ENCODE measurements around the gene MYO10.
A peak's percentile ranks its signal among the peaks of the same experiment; 100 is the strongest.

Gene MYO10

DNA sequence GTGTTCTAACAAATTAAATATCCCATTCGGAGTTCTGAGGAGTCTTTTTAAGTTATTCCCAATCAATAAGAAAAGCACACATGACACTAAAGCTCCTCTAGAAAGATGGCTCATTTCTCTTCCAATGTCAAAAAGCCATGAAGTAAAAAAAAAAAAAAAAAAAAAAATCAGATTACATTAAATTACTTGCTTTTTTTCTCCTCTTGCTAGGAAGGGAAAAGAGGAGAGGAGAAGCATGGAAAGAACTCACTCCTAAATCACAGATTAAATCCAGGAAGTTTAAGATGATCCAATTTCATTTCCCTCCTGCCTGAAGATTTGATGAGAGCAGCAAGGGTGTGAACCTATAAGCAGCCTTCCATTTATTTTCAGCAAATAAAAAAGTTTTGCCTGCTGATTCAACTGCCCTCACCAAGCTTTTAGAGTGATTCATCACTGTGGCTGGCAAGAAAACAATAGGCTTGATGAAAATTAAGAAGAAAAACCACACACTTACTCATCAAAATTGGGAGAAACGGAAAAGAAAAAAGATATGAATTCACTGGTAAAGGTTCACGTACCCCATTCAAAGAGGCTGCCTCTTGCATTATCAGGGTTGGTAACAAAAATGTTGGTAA is 19.7 kb downstream of the MYO10 start:
- peak; percentile 82 for DNase-seq (ENCODE audit: low spot score)

- DNase-seq (ENCODE audit: low spot score): no peak
Measured at GRCh38 chr5:16914584-16914983, 21.5 kb downstream of the MYO10 start.

- DNase-seq (ENCODE audit: low spot score): no peak
Measured at GRCh38 chr5:16914108-16914435, 22.0 kb downstream of the MYO10 start.

DNA sequence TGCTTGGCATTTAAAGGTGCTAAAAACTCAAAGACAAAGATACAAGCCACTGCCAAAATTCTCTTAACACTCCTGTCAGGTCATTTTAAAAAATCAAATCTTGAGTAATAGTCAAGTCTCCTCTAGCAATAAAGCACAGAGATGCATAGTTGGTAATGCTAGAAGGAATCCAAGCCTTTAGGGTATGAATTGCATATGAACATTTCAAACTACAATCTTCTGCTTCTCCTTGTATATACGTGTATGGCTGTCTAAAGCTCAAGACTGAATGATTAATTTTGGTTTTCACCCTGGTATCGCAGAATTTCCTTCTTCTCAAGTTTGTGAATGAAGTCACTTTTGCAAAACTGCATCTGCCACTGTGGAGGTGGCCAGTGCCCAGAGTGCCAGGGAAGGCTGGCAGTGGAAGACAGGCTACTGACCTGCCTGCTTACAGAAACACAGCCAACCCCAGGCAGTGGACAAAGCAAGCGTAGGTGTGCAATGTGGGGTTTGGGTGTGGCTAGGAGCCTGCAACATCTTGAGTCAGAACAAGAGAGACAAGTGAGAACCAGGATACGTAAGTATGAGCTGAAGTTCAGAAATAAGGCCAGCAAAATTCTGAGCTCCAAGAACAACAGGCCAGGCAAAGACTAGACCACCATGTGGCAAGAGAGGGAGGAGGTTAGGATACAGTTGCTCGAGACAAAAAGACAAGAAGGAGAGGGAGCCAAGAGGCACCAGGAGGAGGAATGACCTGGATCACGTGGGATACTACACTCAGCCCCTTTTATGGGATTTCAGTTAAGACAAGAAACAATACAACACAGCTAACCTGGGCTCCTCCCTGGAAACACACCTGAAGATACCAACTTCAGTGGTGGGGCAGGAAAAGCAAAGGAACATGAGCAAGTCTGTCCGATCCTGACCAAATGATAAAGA is 22.6 kb downstream of the MYO10 start:
- DNase-seq (ENCODE audit: low spot score): no peak

GRCh38 chr5:16912080-16912479 is 24.0 kb downstream of the MYO10 start:
- DNase-seq (ENCODE audit: low spot score): no peak

DNA sequence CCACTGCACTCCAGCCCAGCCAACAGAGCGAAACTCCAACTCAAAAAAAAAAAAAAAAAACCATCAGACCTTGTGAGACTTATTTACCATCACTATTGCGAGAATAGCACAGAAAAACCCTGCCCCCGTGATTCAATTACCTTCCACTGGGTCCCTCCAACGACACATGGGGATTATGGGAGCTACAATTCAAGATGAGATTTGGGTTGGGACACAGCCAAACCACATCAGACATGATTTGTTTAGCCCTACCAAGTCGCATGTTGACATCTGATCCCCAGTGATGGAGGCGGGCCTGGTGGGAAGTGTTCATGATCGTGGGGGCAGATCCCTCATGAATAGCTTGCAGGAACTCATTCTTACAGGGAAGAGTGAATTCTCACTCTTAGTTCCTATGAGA is 26.6 kb downstream of the MYO10 start:
- no peak for DNase-seq (ENCODE audit: low spot score)

GRCh38 chr5:16907270-16907669 is 28.8 kb downstream of the MYO10 start:
- DNase-seq (ENCODE audit: low spot score): no peak

GRCh38 chr5:16906255-16906654 is 29.8 kb downstream of the MYO10 start:
- DNase-seq (ENCODE audit: low spot score): no peak

DNA sequence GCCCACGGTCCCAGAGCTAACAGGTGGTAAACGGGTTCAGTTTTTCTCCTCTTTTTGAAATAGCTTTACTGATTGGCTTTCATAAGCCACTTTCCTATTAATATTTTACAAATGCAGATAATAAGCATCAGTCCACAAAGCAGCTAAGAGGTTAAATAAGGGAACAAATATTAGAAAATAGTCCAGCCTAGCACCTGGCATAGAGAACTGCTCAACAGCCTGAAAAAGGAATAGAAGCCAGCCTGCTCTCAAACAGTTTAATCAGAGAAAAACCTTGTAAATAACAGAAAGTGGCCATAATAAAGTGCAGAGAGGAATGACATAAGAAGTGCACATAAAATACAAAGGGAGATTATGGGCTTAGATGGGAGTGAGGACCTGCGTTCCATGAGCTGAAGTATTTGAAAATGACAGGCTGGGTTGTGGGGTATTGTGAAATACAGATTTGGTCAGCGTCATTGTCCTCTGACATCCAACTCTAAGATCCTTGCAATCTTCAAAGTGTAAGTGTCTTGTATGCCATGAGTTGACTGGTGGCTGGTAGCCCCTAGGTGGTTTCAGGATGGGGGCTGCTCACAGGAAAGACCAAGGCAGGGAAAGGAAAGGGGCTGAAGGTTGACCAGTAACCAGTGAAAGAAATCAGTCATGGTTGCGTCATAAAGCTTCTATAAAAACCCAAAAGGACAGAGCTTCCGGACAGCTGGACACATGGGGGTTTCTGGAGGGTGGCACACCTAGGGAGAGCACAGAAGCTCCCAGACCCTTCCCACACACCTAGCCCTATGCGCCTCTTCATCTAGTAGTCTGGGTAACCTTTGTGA is 32.4 kb downstream of the MYO10 start:
- DNase-seq (ENCODE audit: low spot score): no peak

DNA sequence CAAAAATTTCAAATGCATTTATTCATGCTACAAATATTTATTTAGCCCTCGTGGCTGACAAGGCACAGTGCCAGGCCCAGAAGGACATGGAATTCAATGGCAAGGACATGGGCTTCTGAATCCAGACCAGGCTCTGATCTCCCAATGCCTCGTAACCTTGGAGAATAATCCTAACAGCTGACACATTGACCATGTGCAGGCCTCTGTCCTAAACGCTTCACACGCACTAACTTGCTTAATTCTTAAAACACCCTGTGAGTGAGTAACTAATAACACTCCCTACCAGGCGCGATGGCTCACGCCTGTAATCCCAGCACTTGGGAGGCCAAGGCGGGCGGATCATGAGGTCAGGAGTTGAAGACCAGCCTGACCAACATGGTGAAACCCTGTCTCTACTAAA is 33.2 kb downstream of the MYO10 start:
- DNase-seq (ENCODE audit: low spot score): peak; percentile 91

GRCh38 chr5:16901021-16901644 is 35.0 kb downstream of the MYO10 start:
- DNase-seq (ENCODE audit: low spot score): no peak

- DNase-seq (ENCODE audit: low spot score): no peak
Measured at GRCh38 chr5:16899171-16899570, 36.9 kb downstream of the MYO10 start.

- DNase-seq (ENCODE audit: low spot score): no peak
Measured at GRCh38 chr5:16897800-16898199, 38.3 kb downstream of the MYO10 start.

GRCh38 chr5:16897284-16897704 is 38.8 kb downstream of the MYO10 start:
- DNase-seq (ENCODE audit: low spot score): no peak

DNA sequence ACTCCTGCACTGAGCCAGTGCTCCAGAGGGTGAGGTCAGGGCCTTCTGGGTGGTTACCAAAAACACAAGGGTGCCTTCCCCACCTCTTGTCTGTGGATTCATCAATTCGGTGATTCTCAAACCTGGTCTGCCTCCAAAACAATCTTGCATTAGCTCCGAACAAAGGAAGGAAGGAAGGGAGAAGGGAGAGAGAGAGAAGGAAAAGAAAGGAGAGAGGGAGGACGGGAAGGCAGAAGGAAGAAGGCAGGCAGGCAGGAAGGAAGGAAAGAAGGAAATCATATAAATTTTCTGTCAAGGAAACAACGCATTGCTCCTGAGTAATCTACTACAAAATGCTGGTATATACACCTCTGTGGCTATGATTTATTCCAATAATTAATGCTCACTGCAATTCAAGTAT is 39.3 kb downstream of the MYO10 start:
- no peak for DNase-seq (ENCODE audit: low spot score)

DNA sequence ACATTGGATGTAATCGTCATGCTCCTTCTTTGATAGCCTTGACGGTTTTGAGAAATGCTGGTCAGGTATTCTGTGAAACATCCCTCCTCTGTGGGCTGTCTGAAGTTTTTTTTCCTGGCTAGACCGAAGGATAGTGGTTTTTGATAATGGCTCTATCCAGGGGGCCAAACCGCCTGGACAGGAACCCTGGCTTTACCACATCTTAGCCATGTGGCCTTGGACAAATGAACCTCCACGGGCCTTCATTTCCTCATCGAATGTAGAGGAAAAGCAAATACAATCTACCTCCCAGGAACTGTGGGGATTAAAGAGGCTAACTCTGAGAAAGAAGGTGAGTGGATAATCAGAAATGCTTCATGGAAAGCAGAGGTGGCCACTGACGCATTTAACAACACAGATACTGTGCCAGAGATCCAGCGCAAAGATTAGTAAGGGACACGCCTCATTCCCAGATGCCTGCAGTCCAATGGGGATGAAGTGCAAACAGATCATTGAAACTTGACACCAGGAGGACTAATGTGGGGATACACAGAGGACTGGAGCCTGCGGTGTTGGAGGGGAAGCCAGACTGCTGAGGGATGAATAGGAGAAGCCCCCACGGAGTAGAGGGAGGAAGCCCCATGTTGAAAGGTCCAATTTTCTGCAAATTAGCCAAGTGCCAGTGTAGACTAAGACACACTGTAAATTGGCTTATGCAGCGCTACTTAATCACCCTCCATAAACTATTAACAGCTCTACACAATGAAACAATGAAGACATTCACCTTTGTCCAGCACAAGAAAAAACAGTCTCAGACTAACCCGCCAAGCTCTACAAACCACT is 41.6 kb downstream of the MYO10 start:
- DNase-seq (ENCODE audit: low spot score): peak; percentile 63

DNA sequence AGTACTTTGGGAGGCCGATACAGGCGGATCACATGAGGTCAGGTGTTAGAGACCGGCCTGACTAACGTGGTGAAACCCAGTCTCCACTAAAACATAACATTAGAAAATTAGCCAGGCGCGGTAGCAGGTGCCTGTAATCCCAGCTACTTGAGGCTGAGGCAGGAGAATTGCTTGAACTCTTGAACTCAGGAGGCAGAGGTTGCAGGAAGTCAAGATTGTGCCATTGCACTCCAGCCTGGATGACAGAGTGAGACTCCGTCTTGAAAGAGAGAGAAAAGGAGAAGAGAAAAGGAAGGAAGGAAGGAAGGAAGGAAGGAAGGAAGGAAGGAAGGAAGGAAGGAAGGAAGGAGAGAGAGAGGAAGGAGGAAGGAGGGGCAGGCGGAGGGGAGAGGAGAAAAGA is 45.1 kb downstream of the MYO10 start:
- no peak for DNase-seq (ENCODE audit: low spot score)

DNA sequence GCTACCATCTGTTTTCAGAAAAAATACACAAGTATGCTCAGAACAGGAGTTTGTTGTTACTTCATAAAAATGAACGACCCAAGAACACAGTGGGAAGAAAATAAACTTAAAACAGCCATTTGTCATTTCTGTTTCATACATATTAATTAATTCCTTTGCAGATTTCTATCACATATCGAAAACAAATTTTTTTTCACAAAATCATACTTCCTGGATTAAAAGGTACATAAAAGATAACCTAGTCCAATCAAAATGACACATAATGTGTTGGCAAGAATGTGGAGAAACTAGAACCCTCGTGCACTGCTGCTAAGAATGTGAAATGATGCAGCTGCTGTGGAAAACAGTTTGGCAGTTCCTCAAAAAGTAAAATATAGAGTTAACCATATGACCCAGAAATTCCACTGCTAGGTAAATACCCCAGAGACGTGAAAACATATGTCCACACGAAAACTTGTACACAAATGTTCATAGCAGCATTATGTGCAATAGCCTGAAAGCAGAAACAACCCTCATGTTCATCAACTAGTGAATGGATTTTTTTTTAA is 46.0 kb downstream of the MYO10 start:
- DNase-seq (ENCODE audit: low spot score): no peak

DNA sequence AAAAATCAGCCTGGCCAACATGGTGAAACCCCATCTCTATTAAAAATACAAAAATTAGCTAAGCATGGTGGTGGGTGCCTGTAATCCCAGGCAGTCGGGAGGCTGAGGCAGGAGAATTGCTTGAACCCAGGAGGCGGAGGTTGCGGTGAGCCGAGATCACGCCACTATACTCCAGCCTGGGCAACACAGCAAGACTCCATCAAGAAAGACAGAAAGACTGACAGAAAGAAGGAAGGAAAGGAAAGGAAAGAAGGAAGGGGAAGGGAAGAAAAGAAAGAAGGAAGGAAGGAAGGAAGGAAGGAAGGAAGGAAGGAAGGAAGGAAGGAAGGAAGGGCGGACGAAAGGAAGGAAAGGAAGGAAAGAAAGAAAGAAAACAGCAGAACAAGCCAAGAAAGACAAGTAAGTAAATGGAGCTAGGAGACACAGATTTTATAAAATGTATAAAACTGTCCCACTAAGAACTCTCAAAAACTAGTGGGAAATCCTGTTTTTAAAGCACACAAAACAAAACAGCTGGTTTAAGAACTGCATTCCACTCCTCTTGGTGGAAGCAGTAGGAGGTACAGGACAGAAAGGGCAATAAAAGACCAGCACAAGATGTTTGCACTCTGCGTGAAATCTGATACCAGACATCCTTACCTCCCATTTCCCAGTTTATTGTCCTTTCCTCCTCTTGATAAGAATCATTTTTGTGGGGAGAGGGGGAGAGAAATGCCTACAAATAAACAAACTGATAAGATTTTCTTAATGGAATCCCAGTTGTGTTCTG is 46.7 kb downstream of the MYO10 start:
- no peak for DNase-seq (ENCODE audit: low spot score)

DNA sequence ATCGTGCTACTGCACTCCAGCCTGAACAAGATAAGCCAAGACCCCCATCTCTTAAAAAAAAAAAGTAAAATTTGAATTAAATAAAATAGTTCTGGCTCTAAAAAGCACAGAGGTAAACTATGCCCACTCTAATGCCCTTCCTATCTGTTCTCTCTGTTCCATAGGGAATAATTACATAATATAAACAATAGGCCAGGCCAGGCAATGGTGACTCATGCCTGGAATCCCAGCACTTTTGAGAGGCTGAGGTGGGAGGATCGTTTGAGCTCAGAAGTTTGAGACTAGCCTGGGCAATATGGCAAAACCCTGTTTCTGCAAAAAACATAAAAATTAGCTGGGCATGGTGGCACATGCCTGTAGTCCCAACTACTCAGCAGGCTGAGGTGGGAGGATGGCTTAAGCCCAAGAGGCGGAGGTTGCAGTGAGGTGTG is 47.4 kb downstream of the MYO10 start:
- no peak for DNase-seq (ENCODE audit: low spot score)
